Left lung (tissue), 10 donors: ENCODE measurements around the gene KLF3. TPM values are rescaled to one million over a fixed set of nuclear protein-coding genes. Genes with fewer than 3 reads are reported as not detected.

Experiments used
- ATAC-seq: fragments of 200-7000 bp; cut with Tn5 transposase; one replicate; pipeline ENCODE4 v1.9.1; 2020; ENCODE audit warnings: moderate library complexity
- DNase-seq, 4 donors: peaks; one replicate each; pipeline ENCODE4 v3.0.0-alpha.2; 2013 to 2020
- H3K27ac ChIP-seq, 2 donors: fragments of 200-600 bp; sonication (generic) in 1 of 2; one replicate each; pipeline versions ENCODE4 v1.5.0 to v1.8.0; 2020 to 2021
- H3K27me3 ChIP-seq, 2 donors: fragments of 200-600 bp; sonication (generic) in 1 of 2; one replicate each; pipeline versions ENCODE4 v1.5.0 to v1.8.0; 2020 to 2021
- H3K36me3 ChIP-seq, 2 donors: fragments of 200-600 bp; sonication (generic) in 1 of 2; one replicate each; pipeline versions ENCODE4 v1.5.0 to v1.8.0; 2020 to 2021
- H3K4me1 ChIP-seq, 2 donors: fragments of 200-600 bp; one replicate each; pipeline ENCODE4 v1.8.0; 2021
- H3K4me3 ChIP-seq, 2 donors: fragments of 200-600 bp; sonication (generic) in 1 of 2; one replicate each; pipeline versions ENCODE4 v1.5.0 to v1.8.0; 2020 to 2021; ENCODE audit warnings: mild to moderate bottlenecking in 1 of 2
- H3K9me3 ChIP-seq, 2 donors: fragments of 200-600 bp; sonication (generic) in 1 of 2; one replicate each; pipeline versions ENCODE4 v1.5.0 to v1.8.0; 2020 to 2021
- intact Hi-C, 2 donors: fragments of 100-400 bp; cut with DNase I; formaldehyde crosslinking; loops; one replicate each; pipeline versions ENCODE4 v1.11.2 to v1.14.2; 2022
- polyA plus RNA-seq, 6 donors: library from polyadenylated mRNA; unstranded; fragments of 120-200 nt; gene quantifications; one replicate each; pipeline ENCODE4 v1.2.1, GENCODE V29; 2013; ENCODE audit not compliant: insufficient read length in 6 of 6
- total RNA-seq, 2 donors: library from RNA; stranded (reverse); fragmentation: NEBNext Ultra II Directional; extraction: Animal tissue kit (Norgen Biotek cat#: 25700); gene quantifications; one replicate each; pipeline ENCODE4 v1.2.1, GENCODE V29; 2021
- TF ChIP-seq, protein P1 (sequence below), 2 donors: fragments of 200-600 bp; sonication (generic) in 1 of 2; IDR thresholded peaks; one replicate each; pipeline versions ENCODE4 v1.5.0 to v1.8.0; 2021; ENCODE audit warnings: antibody characterized with exemption in 2 of 2
- donor health status: DM: no; HTN: yes; CAD: no.
- donor health status: DM: no; HTN: no; CAD: no.

Gene KLF3
- total and polyA plus RNA-seq, 8 donors = 43.2 to 59.8 (median 48.0) TPM

DNA sequence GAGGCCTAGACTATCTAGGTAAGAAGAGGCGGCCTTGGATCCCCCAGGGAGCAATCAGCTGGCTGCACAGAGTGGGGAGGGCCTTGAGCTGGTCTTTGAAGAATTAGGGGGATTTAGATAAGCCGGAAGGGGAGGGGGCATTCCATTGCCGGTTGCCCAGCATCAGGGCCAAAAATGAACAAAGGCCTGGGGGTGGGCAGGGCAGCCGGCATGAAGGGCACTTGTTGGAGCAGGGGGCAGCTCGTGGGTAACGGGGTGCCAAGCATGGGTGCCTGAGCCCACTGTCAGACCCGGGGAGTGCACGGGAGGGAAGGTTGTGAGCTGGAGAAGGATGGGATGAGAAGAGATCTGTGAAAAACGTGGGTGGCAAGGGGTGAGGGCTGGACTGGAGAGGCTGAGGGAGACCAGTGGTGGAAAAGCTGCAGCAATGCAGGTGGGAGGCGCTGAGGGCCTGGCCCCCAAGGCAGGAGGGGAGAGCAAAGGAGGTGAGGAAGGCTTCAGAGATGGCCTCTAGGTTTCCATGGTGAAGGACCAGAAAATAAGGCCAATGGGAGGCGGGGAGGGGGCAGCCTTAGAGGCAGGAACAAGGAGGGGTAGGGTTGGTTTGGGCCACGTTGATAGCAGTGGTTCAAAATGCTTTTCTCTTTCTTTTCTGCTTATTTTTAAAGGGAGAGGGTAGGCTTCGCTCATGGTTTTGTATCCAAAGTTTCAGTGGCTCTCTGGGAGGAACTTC lies 8.6 kb downstream of the KLF3 start:
- intact Hi-C loops = loop anchor here in 1 of 2 donors (5.0 kb wide), 2 partner anchors 355 to 495 kb away; no protein-coding TSS in a partner anchor
- peaks cover 74 to 98% of the 10 kb centered on the region in 2 donors for H3K4me1 ChIP-seq
- TF ChIP-seq, protein P1, sequence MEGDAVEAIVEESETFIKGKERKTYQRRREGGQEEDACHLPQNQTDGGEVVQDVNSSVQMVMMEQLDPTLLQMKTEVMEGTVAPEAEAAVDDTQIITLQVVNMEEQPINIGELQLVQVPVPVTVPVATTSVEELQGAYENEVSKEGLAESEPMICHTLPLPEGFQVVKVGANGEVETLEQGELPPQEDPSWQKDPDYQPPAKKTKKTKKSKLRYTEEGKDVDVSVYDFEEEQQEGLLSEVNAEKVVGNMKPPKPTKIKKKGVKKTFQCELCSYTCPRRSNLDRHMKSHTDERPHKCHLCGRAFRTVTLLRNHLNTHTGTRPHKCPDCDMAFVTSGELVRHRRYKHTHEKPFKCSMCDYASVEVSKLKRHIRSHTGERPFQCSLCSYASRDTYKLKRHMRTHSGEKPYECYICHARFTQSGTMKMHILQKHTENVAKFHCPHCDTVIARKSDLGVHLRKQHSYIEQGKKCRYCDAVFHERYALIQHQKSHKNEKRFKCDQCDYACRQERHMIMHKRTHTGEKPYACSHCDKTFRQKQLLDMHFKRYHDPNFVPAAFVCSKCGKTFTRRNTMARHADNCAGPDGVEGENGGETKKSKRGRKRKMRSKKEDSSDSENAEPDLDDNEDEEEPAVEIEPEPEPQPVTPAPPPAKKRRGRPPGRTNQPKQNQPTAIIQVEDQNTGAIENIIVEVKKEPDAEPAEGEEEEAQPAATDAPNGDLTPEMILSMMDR (IDR thresholded peaks at IDR 0.05) = no peak
- H3K9me3 ChIP-seq = no peaks in the 10 kb centered on the region
- no peaks in the 10 kb centered on the region for H3K27me3 ChIP-seq
- H3K4me3 ChIP-seq = no peak overlapping the region
- H3K36me3 ChIP-seq = no peaks in the 10 kb centered on the region
- ATAC-seq (no peak), DNase-seq (no peak)
- H3K27ac ChIP-seq = peak overlapping the region; percentile 78 to 100

DNA sequence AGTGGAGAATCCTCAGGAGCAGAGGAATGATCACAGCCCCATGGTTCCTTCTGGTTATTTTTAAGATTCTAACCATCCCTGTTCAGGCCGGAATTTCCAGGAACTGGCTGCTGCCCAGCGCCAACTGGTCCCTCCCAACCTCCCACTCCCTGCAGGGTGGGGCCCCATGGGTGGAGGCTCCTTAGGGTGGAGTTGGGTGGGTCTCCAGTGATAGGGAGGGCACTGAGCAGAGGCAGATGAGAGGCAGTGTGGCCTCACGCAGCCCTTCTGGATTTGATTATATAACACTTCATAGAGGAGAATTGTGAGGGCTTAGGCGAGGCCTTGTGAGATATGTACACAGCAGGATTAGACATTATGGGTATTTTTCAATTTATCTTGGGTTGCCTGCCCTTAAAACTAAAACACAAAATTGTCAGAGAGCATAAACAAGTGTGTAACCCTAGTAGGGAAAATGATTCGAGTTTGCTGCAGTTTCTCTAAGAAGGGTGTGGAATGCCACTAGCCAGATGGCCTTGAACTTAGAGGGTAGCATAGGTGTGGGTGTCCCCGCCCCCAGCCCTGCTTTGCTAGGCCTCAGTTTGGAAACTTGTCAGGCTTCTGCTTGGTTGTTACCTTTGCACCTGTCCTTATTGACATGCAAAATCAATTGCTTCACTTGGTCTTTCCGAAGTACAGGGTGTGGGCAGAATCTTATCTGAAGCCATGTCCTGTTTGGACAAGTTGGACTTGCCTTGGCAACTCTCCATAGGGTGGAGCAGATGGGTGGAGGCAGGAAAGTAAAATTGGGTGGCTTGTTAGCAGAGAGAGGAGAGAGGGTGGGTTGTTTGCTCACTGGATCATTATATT lies 9.4 kb downstream of the KLF3 start:
- Histone ChIP-seq H3K4me1 (peaks cover 68 to 97% of the 10 kb centered on the region in 2 donors), H3K27me3 (no peaks in the 10 kb centered on the region), H3K36me3 (no peaks in the 10 kb centered on the region), H3K4me3 (no peak overlapping the region), H3K27ac (peak overlapping the region; percentile 78 to 100), H3K9me3 (no peaks in the 10 kb centered on the region)
- peak; percentile 63 for ATAC-seq
- TF ChIP-seq, protein P1 (IDR thresholded peaks at IDR 0.05) = no peak
- intact Hi-C loops = loop anchor here in 1 of 2 donors (5.0 kb wide), 2 partner anchors 356 to 496 kb away; no protein-coding TSS in a partner anchor
- peak in 3 of 4 donors; percentile 61 to 81 (median 78) for DNase-seq

DNA sequence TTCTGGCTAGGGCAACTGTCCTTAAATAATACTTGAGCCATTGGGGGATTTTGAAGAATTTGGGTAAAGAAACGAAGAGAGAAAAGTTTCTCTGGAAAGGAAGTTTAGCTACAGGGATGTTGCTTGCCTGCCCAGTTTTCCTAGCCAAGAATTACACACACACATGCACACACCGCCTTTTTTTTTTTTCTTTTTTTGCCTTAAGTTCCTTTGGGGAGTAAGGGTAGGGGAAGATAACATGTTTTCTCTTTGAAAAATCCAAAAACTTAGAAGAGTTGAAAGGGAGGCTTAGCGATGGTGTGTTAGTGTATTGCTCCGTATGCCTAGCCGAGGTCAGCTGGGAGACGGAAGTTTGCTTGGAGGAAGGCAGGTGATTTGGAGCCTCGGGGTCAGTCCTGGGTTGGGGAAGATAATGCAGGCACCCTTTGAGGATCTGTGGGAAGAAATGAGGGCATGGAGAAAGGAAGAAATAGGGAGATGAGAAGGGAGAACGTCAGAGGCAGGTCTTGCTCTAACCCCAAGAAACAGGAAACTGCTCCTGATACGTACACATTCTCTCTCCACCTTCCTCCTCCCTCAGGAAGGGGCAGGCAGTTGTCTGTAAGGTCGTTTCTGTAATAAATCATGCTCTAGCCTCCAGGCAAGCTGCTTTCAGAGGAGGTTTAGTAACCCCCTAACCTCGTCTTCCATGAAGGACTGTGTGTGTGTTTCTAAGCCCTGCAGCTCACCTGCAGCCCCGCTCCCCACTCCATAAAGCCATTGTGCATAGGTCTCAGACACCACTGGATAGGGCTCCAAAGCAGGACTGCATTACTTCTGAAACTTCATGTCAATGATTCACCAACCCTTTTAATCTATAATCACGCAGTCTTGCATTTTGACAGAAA lies 10.5 kb downstream of the KLF3 start:
- peak overlapping the region; percentile 78 to 100 for H3K27ac ChIP-seq
- no peak overlapping the region for H3K4me3 ChIP-seq
- ATAC-seq = no peak
- H3K36me3 ChIP-seq = no peaks in the 10 kb centered on the region
- TF ChIP-seq, protein P1 (IDR thresholded peaks at IDR 0.05) = no peak
- H3K9me3 ChIP-seq = no peaks in the 10 kb centered on the region
- intact Hi-C loops = loop anchor here in 1 of 2 donors (5.0 kb wide), 2 partner anchors 357 to 497 kb away; no protein-coding TSS in a partner anchor
- no peaks in the 10 kb centered on the region for H3K27me3 ChIP-seq
- no peak for DNase-seq
- peaks cover 58 to 90% of the 10 kb centered on the region in 2 donors for H3K4me1 ChIP-seq

DNA sequence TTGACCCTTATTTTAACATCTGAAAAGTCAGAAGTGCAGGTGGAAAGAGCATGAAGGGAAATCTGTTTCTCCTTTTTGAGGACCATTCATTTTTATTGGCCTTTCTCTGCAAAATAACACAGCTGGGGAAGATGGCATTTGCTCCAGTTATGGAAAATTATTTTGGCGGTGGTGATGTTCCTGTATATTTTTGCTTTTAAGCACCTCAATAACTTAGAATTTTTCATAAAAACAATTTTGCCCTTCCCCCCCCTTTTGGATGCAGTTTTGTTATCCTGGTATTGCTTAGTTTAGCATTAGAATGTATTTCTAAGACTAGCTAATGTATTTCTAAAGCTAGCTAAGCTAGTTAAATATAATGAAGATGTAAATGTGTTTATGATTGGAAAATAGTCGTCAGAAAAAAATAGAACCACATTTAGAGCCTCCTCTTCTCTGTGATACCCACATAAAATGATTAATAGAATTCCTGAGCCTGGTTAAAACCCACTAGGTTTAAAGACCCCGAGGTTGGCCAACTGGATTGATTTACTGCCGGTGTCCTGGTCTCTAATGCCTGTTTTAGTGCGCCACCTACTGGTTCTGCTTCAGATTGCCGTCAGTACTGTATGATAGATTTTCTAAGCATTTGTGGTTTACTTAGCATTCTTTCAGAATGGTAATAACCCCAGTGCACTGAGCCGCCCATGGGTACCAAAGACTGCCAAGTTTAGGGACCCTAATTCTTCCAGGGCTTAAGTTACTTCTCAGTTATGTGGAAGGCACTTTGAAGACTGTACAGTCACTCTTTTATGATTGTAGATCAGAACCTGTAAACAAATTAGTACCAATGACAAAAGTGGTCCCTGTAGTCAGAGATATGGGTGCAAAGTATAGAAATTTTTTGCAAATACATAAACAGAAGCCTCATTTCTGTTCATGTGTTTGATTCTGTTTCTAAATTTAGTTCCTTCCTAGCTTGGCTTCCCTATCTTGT lies 11.4 kb downstream of the KLF3 start:
- ATAC-seq (peak; percentile 56), DNase-seq (peak in 2 of 4 donors; percentile 50 to 87)
- Histone ChIP-seq H3K27me3 (no peaks in the 10 kb centered on the region), H3K4me3 (no peak overlapping the region), H3K27ac (peak overlapping the region; percentile 78 to 100), H3K9me3 (no peaks in the 10 kb centered on the region), H3K4me1 (peaks cover 54 to 89% of the 10 kb centered on the region in 2 donors), H3K36me3 (peaks cover 0 to 6% of the 10 kb centered on the region in 2 donors)
- TF ChIP-seq, protein P1 (IDR thresholded peaks at IDR 0.05) = peak; percentile 82 to 86
- intact Hi-C loops = no loop called here
